ENCODE results near the gene EXOSC2. TPM values are rescaled to one million over a fixed set of nuclear protein-coding genes. Genes with fewer than 3 reads are reported as not detected.

EXOSC2 gene
- polyA plus RNA-seq, 1 donor (not counting 4 experiments of a cell fraction or from before 2014, with no cell fraction given) = 37.5 TPM

- no peak for FAIRE-seq
- DNase-seq (ENCODE audit: low read depth, low spot score) = no peak
Measured at GRCh38 chr9:130732793-130733221, 39.2 kb downstream of the EXOSC2 start.

GRCh38 chr9:130735566-130735965, 42.0 kb downstream of the EXOSC2 start:
- Histone ChIP-seq H2AFZ (ENCODE audit: control insufficient read depth, low read length) (no peak overlapping the region), H3K4me2 (ENCODE audit: control insufficient read depth, extremely low read depth, insufficient read depth, low read depth, low read length) (no peak overlapping the region), H3K36me3 (ENCODE audit: control insufficient read depth in 2 of 2, extremely low read depth in 1 of 2, insufficient read depth in 2 of 2, low read length in 2 of 2) (no peaks in the 10 kb centered on the region), H3K9me1 (ENCODE audit: control insufficient read depth, extremely low read depth, insufficient read depth, low read length) (no peaks in the 10 kb centered on the region), H3K4me3 (ENCODE audit: control insufficient read depth in 2 of 3, extremely low read depth in 1 of 3, insufficient read depth in 2 of 3, low read depth in 1 of 3, low read length in 3 of 3) (no peak overlapping the region), H3K27me3 (ENCODE audit: control insufficient read depth, extremely low read depth, insufficient read depth, low read length) (no peaks in the 10 kb centered on the region), H3K9ac (ENCODE audit: control insufficient read depth, extremely low read depth, insufficient read depth, low read length) (no peak overlapping the region), H3K79me2 (ENCODE audit: control insufficient read depth, insufficient read depth, low read length) (peaks cover 32% of the 10 kb centered on the region), H3K27ac (ENCODE audit: control insufficient read depth, insufficient read depth, low read length) (no peak overlapping the region), H3K9me3 (ENCODE audit: control insufficient read depth, low read depth, low read length) (no peaks in the 10 kb centered on the region), H3K4me1 (ENCODE audit: control insufficient read depth, extremely low read depth, insufficient read depth, low read length) (peaks cover 4% of the 10 kb centered on the region), H4K20me1 (ENCODE audit: control insufficient read depth, extremely low read depth, insufficient read depth, low read length) (no peaks in the 10 kb centered on the region)
- TF ChIP-seq CTCF (optimal IDR thresholded peaks at IDR 0.05 in 1 of 3, IDR thresholded peaks at IDR 0.05 in 1 of 3, conservative IDR thresholded peaks at IDR 0.05 in 1 of 3; ENCODE audit: extremely low read depth in 1 of 3, insufficient read depth in 2 of 3, low read length in 3 of 3) (no peak), EZH2 (IDR thresholded peaks at IDR 0.05; ENCODE audit: low read length) (no peak)
- dilution Hi-C loops (cut with MboI; ENCODE audit: extremely low pct_ligation_motif_present, low sequenced_read_pairs) = no loop called here
- no peak for FAIRE-seq
- DNase-seq (ENCODE audit: low read depth, low spot score) = no peak

More at GRCh38 chr9:130732793-130733221, 39.2 kb downstream of the EXOSC2 start:
- H2AFZ ChIP-seq (ENCODE audit: control insufficient read depth, low read length) = no peak overlapping the region
- H4K20me1 ChIP-seq (ENCODE audit: control insufficient read depth, extremely low read depth, insufficient read depth, low read length) = no peaks in the 10 kb centered on the region
- H3K4me3 ChIP-seq (ENCODE audit: control insufficient read depth in 2 of 3, extremely low read depth in 1 of 3, insufficient read depth in 2 of 3, low read depth in 1 of 3, low read length in 3 of 3) = no peak overlapping the region
- peaks cover 40% of the 10 kb centered on the region for H3K79me2 ChIP-seq (ENCODE audit: control insufficient read depth, insufficient read depth, low read length)
- no peaks in the 10 kb centered on the region for H3K36me3 ChIP-seq (ENCODE audit: control insufficient read depth in 2 of 2, extremely low read depth in 1 of 2, insufficient read depth in 2 of 2, low read length in 2 of 2)
- H3K9me1 ChIP-seq (ENCODE audit: control insufficient read depth, extremely low read depth, insufficient read depth, low read length) = no peaks in the 10 kb centered on the region
- H3K27ac ChIP-seq (ENCODE audit: control insufficient read depth, insufficient read depth, low read length) = no peak overlapping the region
- H3K27me3 ChIP-seq (ENCODE audit: control insufficient read depth, extremely low read depth, insufficient read depth, low read length) = no peaks in the 10 kb centered on the region
- dilution Hi-C loops (cut with MboI; ENCODE audit: extremely low pct_ligation_motif_present, low sequenced_read_pairs) = no loop called here
- no peaks in the 10 kb centered on the region for H3K9me3 ChIP-seq (ENCODE audit: control insufficient read depth, low read depth, low read length)
- no peak overlapping the region for H3K9ac ChIP-seq (ENCODE audit: control insufficient read depth, extremely low read depth, insufficient read depth, low read length)
- peaks cover 13% of the 10 kb centered on the region for H3K4me1 ChIP-seq (ENCODE audit: control insufficient read depth, extremely low read depth, insufficient read depth, low read length)
- TF ChIP-seq EZH2 (IDR thresholded peaks at IDR 0.05; ENCODE audit: low read length) = no peak
- TF ChIP-seq CTCF (optimal IDR thresholded peaks at IDR 0.05 in 1 of 3, IDR thresholded peaks at IDR 0.05 in 1 of 3, conservative IDR thresholded peaks at IDR 0.05 in 1 of 3; ENCODE audit: extremely low read depth in 1 of 3, insufficient read depth in 2 of 3, low read length in 3 of 3) = no peak
- no peak overlapping the region for H3K4me2 ChIP-seq (ENCODE audit: control insufficient read depth, extremely low read depth, insufficient read depth, low read depth, low read length)

All from keratinocyte (primary cell).